Bone marrow (tissue), 2 donors: ENCODE measurements around the gene GDPD1.

ENCODE experiments used
- DNase-seq, 2 donors: peaks; one replicate each; lab custom pipeline; 2025; lab: John Stamatoyannopoulos, UW

The GDPD1 gene

GRCh38 chr17:59315866-59316265 lies 95.6 kb downstream of the GDPD1 start:
- no peak for DNase-seq
